Hindlimb muscle (tissue), 1 donor: Measurements from ENCODE around the gene TATDN2. TPM values are rescaled to one million over a fixed set of nuclear protein-coding genes. Genes with fewer than 3 reads are reported as not detected.

Source experiments
- DNase-seq: peaks from one replicate; pipeline ENCODE4 v3.0.0-alpha.2; 2013
- polyA plus RNA-seq: library from polyadenylated mRNA; unstranded; fragments of 120-200 nt; gene quantifications from one replicate; pipeline ENCODE4 v1.2.1, GENCODE V29; 2013; ENCODE audit not compliant: insufficient read length

The TATDN2 gene, protein sequence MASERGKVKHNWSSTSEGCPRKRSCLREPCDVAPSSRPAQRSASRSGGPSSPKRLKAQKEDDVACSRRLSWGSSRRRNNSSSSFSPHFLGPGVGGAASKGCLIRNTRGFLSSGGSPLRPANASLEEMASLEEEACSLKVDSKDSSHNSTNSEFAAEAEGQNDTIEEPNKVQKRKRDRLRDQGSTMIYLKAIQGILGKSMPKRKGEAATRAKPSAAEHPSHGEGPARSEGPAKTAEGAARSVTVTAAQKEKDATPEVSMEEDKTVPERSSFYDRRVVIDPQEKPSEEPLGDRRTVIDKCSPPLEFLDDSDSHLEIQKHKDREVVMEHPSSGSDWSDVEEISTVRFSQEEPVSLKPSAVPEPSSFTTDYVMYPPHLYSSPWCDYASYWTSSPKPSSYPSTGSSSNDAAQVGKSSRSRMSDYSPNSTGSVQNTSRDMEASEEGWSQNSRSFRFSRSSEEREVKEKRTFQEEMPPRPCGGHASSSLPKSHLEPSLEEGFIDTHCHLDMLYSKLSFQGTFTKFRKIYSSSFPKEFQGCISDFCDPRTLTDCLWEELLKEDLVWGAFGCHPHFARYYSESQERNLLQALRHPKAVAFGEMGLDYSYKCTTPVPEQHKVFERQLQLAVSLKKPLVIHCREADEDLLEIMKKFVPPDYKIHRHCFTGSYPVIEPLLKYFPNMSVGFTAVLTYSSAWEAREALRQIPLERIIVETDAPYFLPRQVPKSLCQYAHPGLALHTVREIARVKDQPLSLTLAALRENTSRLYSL
- polyA plus RNA-seq = 18.4 TPM

DNA sequence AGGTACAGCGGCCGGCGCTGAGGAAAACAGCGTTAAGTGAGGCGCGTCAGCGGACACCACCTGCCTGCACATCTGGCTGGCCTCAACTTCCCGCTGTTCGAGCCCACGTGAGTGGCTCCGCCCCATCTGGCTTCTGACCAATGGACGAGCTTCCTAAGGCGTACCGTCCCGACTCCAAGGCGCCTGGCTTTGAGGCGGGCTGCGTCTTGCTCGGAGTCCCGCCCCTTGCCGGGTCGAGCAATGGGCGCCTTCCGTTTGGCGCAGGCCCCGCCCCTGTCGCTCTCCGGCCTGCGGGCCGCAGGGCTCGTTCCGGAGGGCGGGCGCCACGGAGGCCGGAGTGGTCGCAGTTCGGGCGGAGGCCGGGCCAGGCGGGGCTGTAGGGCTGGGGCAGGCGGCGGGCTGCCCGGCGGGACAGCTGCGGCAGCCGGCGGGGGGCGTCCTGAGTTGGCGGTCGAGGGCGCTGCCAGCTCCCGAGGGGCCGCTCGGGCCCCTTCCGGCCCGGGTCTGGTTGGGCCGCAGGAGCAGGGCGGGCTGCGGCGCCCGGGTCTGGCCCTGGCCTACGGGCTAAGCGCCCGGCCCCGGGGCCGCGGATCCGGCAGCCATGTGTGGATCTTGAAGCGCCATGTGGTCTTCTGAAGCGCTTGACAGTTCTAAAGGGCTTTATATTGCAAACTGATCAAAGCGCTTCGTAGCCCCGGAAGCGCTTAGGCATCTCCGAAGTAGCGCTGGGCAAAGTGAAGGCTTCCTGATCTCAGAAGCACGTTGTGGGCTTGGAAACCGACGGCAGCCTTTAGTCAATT lies at the start of gene TATDN2:
TATDN2 (plus strand) TSS at position 276 of the 800 bp plus-strand sequence. CDS start 742 bp downstream, outside the sequence.
- DNase-seq = peak; percentile 96

DNA sequence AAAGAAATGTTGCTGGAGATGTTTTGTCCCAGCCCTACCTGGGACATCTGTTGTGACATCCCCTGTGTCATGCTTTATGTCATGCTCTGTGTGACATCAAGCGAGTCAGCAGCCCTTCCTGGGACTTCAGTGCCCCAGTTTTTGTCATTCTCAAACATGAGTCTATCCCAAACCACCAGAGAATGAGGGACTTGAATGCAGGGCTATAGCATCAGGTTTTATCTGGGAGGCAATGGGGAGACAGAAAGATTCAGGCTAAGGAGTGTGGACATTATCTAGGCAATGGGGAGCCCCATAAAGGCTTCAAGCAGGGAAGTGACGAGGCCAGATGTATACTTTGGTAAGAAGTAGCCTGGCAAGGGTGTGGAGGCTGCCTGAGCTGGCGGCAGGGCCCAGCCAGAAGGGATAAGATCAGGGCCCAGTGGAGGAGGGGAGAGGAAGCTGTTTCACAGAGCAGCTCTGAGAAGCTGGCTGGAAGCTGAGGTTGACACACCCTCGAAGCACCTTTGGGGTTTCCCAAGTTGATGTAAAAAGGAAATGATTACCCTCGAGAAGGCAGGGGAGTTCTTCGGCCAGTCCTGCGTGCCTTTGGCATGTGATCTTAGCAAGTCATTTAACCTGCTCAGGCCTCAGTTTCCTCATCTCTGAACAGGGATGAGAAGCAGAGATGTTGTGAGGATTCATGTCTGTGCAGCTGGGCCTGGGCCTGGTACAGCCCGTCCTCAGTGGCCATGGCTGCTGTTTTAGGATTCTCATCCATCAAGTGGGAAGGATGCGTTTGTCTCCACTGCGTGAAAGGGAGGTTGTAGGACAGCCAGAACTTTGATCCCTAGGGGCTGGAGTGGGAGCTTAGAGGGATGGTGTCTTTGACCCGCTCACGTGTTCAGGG lies 49.3 kb upstream of the TATDN2 start:
- no peak for DNase-seq

DNA sequence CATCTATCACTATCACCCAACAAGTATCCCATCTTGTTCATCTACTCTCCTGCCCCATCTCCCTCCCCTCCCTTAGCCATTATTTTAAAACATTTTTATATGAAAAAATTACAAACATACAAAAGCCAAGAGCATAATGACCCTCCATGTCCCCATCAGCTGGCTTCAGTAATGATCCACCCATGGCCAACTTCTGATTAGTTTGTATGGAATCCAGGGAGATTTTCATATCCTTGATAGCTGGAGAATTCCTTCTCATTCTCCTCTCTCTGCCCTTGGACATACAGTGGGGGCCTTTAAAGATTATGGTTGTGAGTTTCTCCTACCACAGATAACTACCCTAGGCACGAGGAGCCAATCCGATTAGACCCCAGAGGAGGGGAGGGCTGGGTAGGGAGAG lies 43.3 kb upstream of the TATDN2 start:
- no peak for DNase-seq

DNA sequence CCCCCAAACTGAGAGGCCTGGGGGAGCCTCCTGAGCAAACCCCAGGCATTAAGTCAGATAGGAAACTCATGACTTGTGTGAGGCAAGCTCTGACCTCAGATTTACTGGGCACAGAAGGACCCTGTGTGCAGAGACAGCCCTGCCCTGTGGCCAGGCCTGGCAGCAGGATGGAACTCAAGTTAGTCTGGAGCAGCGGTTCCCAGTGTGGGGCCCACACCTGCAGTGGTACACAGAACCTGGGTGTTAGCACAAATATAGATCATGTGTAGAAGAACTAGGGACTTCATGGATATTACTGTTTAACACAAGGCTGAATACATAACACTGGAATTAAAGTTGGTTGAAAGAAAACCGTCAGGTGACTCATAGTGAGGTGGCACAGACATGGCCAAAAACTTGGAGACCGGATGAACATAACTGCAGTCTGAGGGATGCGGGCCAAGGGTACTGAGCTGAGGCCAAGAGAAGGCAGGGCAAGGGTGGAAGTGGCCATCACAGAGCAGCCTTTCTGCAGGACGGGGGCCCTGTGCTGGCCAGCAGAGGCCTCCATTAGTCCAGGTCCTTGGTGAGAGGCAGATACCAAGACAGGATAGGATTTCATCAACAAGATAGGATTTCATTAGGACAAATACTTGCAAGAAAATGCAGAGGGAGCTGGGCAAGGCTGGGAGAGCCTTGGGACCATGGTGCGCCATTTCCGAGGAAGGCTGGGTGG lies 42.7 kb upstream of the TATDN2 start:
- no peak for DNase-seq

DNA sequence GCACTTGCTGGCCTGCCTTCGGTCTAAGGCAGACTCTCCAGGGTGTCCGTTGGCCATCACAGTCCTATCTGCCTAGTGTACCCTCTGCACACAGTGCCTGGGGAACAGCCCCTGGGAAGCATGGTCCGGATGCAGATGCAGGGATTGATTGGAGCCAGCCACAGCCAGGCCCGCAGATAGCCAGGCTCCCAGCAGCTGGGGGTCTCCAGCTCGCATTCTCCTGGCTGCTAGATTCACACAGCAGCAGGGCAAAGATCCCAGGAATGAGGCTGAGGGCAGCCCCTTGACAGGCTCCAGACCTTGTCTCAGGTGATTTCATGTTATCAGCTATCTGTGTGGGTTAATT lies 42.1 kb upstream of the TATDN2 start:
- no peak for DNase-seq

DNA sequence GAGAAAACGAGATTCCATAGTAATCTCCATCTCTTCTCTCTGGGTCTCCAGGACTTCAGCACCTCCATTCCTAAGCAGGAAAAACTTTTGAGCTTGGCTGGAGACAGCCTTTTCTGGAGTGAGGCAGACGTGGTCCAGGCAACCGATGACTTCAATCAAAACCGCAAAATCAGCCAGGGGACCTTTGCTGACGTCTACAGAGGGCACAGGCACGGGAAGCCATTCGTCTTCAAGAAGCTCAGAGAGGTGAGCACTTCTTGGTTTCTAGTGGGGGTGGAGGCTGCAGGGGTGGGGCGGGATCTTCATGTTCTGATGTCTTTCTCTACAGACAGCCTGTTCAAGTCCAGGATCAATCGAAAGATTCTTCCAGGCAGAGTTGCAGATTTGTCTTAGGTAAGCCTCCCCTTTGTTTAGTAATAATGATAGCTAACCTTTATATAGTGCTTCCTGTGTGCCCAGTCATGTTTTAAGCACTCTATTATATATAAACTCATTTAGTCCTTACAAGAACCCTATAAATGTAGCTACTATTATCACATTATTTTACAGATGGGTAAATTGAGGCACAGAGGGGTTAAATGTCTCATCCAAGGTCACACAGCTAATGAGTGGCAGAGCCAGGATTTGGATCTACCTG lies 35.0 kb upstream of the TATDN2 start:
- no peak for DNase-seq

DNA sequence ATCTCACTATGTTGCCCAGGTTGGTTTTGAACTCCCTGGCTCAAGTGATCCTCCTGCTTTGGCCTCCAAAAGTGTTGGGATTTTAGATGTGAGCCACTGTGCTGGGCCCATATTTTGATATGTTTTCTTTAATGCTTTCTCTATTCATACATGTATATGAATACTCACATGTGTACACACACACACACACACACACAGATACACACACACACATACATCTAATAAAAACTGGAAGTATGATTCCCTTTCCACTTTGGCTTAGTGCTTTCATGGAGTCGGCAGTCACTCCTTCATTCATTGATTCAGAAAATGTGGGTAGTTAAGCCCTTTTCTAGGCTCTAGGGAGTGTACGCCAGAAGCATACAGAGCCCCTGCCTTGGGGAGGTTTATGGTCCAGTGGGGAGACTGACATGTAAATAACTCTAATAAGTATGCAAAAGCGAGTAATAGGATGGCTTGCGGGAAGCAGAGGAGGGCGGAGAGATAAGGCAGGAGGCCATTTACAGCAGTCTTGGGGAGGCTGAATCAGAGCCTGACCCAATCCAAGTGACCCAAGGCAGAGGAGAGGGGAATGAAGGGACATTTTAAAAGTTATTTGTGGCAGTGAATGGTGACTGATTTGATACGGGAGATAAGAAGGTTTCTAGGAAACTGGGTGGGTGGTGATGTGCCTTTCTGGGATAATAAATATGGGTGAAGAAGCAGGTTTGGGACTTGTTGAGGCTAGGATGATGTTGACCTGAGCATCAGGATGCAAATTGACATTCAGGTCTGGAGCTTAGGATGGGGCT lies 32.5 kb upstream of the TATDN2 start:
- no peak for DNase-seq

DNA sequence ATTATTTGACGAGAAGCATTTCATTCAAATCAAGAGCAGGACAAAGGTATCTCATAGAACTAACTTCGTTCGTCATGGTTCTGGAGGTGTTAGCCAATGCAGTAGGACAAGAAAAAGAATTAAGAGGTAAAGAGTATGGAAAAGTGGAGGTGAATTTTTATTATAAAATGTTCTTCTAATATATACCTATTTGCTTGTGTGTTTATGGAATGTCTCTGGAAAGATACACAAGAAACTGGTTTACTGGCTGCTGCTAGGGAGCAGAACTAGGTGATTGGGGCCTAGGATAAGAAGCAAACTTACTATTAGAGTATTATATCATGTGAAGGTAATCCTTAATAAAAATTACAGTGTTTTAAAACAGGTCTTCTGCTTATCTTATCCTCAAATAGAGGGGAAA lies 30.9 kb upstream of the TATDN2 start:
- DNase-seq = no peak

DNA sequence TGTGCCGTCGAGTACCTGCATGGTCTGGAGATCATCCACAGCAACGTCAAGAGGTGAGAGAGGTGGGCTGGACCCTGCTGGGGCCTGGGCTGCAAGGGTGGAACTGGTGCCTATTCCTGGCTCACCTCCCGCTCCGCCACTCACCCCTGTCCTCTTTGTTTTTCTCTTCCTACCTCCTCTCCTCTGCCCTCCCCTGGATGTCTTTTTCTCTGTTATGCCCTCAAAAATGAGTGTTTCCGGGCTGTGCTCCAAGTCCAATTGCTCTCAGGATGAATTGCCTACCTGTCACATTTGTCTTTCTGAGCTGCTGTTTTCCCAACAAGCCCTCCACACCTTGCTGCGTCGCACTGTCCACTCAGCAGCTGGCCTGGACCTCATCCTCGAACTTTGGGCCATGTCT lies 28.5 kb upstream of the TATDN2 start:
- DNase-seq = no peak

DNA sequence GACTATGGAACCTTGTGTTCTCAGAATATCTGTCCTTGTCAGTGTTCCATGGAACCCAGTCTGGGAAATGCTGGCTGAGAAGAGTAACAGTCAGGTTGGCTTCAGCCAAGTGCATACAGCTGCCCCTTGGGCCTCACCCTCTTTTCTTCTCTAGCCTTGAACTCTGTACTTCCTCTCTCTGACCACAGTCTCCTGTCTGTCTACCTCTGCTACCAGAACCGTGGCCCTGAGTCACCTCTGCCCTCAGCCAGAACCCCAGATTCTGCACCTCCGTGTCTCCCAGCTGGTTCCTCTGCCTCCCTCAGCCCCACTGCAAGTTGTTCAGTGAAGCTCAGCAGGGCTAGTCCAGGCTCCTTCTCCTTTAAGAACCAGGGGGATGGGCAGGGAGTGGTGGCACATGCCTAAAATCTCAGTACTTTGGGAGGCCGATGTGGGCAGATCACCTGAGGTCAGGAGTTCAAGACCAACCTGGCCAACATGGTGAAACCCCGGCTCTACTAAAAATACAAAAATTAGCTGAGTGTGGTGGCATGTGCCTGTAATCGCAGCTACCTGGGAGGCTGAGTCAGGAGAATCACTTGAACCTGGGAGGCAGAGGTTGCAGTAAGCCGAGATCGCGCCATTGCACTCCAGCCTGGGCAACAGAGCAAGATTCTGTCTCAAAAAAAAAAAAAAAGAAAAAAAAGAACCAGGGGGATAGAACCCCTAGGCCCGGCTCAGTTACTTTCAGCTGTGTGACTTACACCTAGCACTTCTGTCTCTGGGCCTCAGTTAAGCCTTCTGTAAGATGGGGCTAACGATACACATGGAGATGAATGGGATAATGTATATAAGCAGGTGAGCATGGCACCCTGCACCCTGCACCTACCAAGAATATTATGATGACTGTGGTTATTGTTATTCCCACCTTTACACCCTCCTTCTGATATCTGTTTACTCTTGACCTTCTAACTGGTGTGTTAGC lies 24.3 kb upstream of the TATDN2 start:
- DNase-seq = no peak

DNA sequence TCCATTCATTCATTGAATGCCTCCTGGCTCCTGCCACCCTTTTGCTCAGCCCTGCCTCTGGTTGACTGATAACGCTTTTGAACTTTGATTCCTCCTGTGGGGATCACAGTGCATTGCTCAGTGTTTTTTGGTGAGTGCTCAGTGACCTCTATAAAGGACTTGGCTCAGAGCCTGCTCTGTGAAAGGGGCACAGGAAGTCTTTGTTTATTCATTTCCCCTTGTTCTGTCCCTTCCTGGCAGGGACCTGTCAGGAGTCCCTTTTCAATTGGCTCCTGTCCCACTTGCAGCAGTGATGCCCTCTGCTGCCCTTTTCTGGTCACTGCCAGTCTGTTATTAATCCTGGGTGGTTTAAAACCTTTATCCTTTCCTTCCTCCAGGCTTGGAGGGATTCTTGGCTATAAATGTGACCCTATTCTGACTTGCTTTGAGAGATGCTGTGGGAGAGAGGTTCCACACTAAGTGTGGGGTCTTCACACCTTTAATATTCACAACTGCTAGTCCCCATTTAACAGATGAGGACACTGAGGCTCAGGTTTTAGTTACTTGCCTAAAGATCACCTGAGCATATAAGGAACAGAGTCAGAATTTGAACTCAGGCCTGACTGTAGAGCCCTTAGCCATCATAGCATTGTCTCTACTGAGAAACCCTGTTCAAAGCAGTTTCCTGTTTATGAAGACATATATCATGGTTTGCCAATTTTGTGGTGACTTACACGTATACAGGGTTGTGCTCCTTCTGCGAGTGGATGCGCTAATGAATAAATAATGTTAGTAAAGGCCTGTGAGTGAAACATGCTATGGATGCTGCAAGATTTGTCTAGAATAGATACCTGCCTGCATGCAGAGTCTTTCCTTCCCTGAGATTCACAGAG lies 23.2 kb upstream of the TATDN2 start:
- peak; percentile 54 for DNase-seq

DNA sequence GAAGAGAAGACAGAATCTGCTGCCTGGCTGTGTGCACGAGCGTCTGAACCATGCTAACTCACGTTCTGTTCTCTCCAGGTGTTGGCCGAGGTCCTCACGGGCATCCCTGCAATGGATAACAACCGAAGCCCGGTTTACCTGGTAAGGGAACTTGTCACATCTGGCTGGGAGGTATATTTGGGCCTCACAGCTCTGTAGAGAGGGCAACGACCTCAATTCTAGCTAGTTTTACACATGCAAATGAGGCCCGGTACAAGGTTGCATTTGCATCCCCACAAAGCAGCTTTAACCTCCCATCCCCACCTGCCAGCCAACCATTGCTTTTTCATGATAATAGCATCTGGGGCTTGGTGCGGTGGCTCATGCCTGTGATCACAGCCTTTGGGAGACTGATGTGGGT lies 22.0 kb upstream of the TATDN2 start:
- DNase-seq = no peak

DNA sequence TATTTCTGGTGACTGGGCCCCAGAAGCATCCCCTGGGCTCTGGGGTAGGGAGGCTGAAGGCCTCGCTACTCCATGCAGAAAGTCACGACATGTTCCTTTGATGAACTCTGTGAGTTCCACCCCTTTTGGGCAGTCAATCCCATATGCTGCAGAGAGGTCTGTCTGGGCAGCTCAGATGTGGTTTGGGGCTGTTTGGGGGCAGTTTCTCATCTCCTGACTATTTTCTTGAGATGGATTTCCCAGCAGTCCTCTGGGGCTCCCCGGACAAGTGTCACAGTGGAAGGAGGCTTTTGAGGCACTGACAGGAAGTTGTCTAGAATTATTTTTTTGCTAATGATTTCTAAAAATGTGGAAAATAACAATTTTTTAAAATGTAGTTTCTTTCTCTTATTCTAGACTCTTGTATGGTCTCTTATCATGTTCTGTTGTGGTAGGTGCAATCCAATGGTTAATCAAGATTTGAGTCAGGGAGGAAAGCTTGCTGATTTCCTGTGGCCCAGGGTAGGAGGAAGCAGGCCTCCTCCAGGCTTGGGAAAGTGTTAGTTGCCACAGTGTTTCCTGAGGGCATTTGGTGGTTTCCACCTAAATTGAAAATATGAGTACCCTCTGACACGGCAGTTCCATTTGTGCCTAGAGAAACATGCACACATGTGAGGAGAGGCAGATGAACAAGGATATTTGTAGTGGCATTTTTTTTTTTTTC lies 19.9 kb upstream of the TATDN2 start:
- no peak for DNase-seq

DNA sequence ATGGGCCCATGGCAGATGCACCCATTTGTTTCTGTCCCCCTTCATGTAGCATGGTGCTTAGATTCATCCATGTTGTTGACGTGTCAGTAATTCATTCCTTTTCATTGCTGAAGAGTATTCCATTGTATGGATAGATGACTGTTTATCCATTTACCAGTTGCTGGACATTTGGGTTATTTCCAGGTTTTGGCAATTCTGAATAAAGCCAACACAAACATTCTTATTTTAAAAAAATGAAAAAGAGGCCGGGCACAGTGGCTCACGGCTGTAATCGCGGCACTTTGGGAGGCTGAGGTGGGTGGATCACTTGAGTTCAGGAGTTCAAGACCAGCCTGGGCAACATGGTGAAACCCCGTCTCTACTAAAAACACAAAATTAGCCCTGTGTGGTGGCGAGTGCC lies 18.7 kb upstream of the TATDN2 start:
- DNase-seq = no peak

DNA sequence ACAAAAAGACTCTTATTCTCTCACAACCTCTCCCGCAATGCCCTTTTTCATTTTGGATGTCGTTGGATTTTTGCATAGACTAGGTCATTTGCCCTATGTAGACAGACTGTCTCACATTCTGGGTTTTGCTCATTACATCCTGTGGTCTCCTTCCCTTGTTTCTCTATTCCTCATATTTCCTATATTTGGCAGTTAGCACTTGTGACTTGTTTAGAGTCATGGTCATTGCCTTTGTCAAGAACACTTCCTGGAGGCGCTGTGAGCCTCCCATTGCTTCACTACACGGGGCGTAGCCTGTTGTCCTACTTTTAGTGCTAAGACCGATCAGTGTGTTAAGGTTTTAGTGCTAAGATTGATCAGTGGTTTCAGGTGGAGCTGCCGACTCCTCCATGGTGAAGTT lies 16.1 kb upstream of the TATDN2 start:
- no peak for DNase-seq

DNA sequence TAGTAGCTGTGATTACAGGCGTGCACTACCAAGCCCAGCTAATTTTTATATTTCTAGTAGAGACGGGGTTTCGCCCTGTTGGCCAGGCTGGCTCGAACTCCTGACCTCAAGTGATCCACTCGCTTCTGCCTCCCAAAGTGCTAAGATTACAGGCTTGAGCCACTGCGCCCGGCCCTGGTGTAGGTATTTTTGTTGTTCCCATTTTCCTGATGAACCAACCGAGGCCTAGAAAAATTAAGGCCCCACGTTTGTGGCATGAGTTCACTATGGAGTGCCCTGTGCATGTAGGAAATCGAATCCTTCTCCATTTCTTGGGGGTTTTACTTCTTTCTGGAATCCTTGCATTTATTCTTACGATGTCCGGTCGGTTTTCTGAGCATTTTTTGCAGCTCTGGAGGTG lies 14.3 kb upstream of the TATDN2 start:
- no peak for DNase-seq
